Heart right ventricle (tissue), 16 donors: ENCODE data around the gene SLC25A6. TPM values are rescaled to one million over a fixed set of nuclear protein-coding genes. Genes with fewer than 3 reads are reported as not detected.

Source experiments
- ATAC-seq, 8 donors: fragments of 200-7000 bp; cut with Tn5 transposase; one replicate each; pipeline ENCODE4 v1.9.1; 2020; ENCODE audit warnings: mild to moderate bottlenecking in 8 of 8, moderate library complexity in 8 of 8, moderate number of reproducible peaks in 1 of 8
- DNase-seq, 2 donors: peaks; one replicate each; pipeline ENCODE4 v3.0.0-alpha.2; 2020
- H3K27ac ChIP-seq, 10 donors: fragments of 200-600 bp; sonication (generic) in 2 of 10; one replicate each; pipeline versions ENCODE4 v1.5.0 to v1.8.0; 2020 to 2022; ENCODE audit warnings: mild to moderate bottlenecking in 3 of 10
- H3K27me3 ChIP-seq, 7 donors: fragments of 200-600 bp; one replicate each; pipeline ENCODE4 v1.8.0; 2021 to 2022; ENCODE audit warnings: mild to moderate bottlenecking in 2 of 7
- H3K36me3 ChIP-seq, 9 donors: fragments of 200-600 bp; sonication (generic) in 1 of 9; one replicate each; pipeline versions ENCODE4 v1.5.0 to v1.8.0; 2020 to 2022; ENCODE audit warnings: mild to moderate bottlenecking in 2 of 9
- H3K4me1 ChIP-seq, 9 donors: fragments of 200-600 bp; sonication (generic) in 1 of 9; one replicate each; pipeline versions ENCODE4 v1.5.0 to v1.8.0; 2020 to 2022; ENCODE audit warnings: mild to moderate bottlenecking in 4 of 9
- H3K4me3 ChIP-seq, 10 donors: fragments of 200-600 bp; sonication (generic) in 2 of 10; one replicate each; pipeline versions ENCODE4 v1.5.0 to v1.8.0; 2020 to 2022; ENCODE audit warnings: mild to moderate bottlenecking in 7 of 10, moderate library complexity in 2 of 10
- H3K9me3 ChIP-seq, 11 donors: fragments of 200-600 bp in 10 of 11; sonication (generic) in 2 of 11; one replicate each; pipeline versions ENCODE4 v1.5.0 to v1.8.0; 2013 to 2022; ENCODE audit warnings: mild to moderate bottlenecking in 2 of 11, control low read depth in 1 of 11, moderate library complexity in 1 of 11
- CTCF ChIP-seq, 9 donors: fragments of 200-600 bp; sonication (generic) in 2 of 9; IDR thresholded peaks; one replicate each; pipeline versions ENCODE4 v1.5.0 to v1.8.0; 2021 to 2022; ENCODE audit warnings: antibody characterized with exemption in 9 of 9, mild to moderate bottlenecking in 5 of 9, moderate library complexity in 1 of 9
- WGBS, 2 donors: extraction: QIAGEN DNeasy Blood & Tissue Kit; methylation state at CpG; one replicate each; pipeline ENCODE4 v1.1.7; 2013; ENCODE audit warnings: inconsistent platforms in 1 of 2; 5-methylcytosine and 5-hydroxymethylcytosine counted together
- intact Hi-C, 10 donors: fragments of 100-400 bp; cut with DNase I; formaldehyde crosslinking; loops; one replicate each; pipeline versions ENCODE4 v1.11.1 to v1.14.2; 2022
- long read RNA-seq, 3 donors: library from polyadenylated mRNA; unstranded; transcript quantifications; one replicate each; pipeline ENCODE4 v2.0.0, GENCODE V29; 2020 to 2021
- polyA plus RNA-seq, 2 donors: library from polyadenylated mRNA; stranded (reverse); fragments of 200-250 nt; gene quantifications; one replicate each; pipeline ENCODE4 v1.2.3, GENCODE V29; 2013
- total RNA-seq, 10 donors: library from RNA; stranded (reverse); fragmentation: NEBNext Ultra II Directional in 3 of 10; extraction: Animal tissue kit (Norgen Biotek cat#: 25700) in 3 of 10; gene quantifications; one replicate each; pipeline versions ENCODE4 v1.2.1 to v1.2.4, GENCODE V29; 2021 to 2023
- donor health status: Arrhythmogenic right ventricular cardiomyopathy.
- donor health status: ischemic (EF 13 %, LVEDD 7.1; RV severe dilation, severe dysfunction).
- donor health status: healthy with polysubstance abuse.
- donor health status: DM: no; HTN: yes; CAD: no.
- donor health status: DM: no; HTN: no; CAD: no.
- donor health status: ischemic (EF 25% LVEDD 6.9; RV normal size, moderate dysfunction).
- donor health status: ischemic (EF 25% LVEDD 5.7; RV mildly dilated, moderate dysfunction).
- donor health status: healthy.
- donor health status: DM: yes; HTN: yes; CAD: no.
- donor health status: Ischemic cardiomyopathy.
- donor health status: ischemic (EF 35%, LVEDD 5.7; RV mildly dilated, moderate dysfunction).
- donor health status: nonischemic (EF 11% LVEDD 7.7; RV severe dilation, severe dysfunction).
- donor health status: DM: yes; HTN: yes; CAD: no.
- donor health status: PGD.
- donor health status: ischemic (EF 29% LVEDD 5.4; RV normal size, mild dysfunction).
- donor health status: nonischemic (EF 23%, LVEDD 6.1; RV moderate dilation, normal function).

SLC25A6 gene
- total RNA-seq: 100 to 1,000 TPM; 128 to 186 (median 141) TPM
- 100 to 1,000 TPM in 1 of 2 donors, 10 to 100 TPM in 1; 74.8 to 272 TPM for polyA plus RNA-seq
- long read RNA-seq, donor 1, transcript SLC25A6-201 (4 exons, 2,062 nt): major isoform, 242 of 409 reads
- long read RNA-seq, donor 1, partial matches to known transcripts: 94 of 409 reads
- long read RNA-seq, donor 1, other reads (novel, unspliced or antisense): 73 of 409 reads
- long read RNA-seq, donor 2, transcript SLC25A6-201 (4 exons, 2,062 nt): major isoform, 242 of 392 reads
- long read RNA-seq, donor 2, partial matches to known transcripts: 101 of 392 reads
- long read RNA-seq, donor 2, other reads (novel, unspliced or antisense): 49 of 392 reads
- long read RNA-seq, donor 3, transcript SLC25A6-201 (4 exons, 2,062 nt): major isoform, 626 of 716 reads
- long read RNA-seq, donor 3, partial matches to known transcripts: 70 of 716 reads
- long read RNA-seq, donor 3, other reads (novel, unspliced or antisense): 20 of 716 reads

GRCh38 chrX:1391707-1392375 is at the start of gene SLC25A6:
Gene SLC25A6, minus strand, starts transcription at chrX:1392113. Its CDS starts 104 bp downstream, at chrX:1392009.
- H3K27ac ChIP-seq: peak within 1 kb of the TSS; percentile 86 to 100 (median 99)
- H3K9me3 ChIP-seq: no peaks in the 10 kb centered on the region
- intact Hi-C loops: loop anchor here in 7 of 10 donors (2.0 to 10.0 kb wide), 5 partner anchors 53 to 203 kb away; partner anchors contain the start of genes ASMTL (in 5 of the 7) and AKAP17A (in 3 of the 7)
- H3K27me3 ChIP-seq: no peaks in the 10 kb centered on the region
- H3K4me3 ChIP-seq: peak within 1 kb of the TSS; percentile 75 to 100 (median 97)
- peaks cover 0 to 50% (median 30%) of the 10 kb centered on the region in 9 donors for H3K36me3 ChIP-seq
- peaks cover 18 to 65% (median 42%) of the 10 kb centered on the region in 9 donors for H3K4me1 ChIP-seq
- peak in 5 of 9 donors; percentile 20 to 42 (median 28) for TF ChIP-seq CTCF (IDR thresholded peaks at IDR 0.05)
- WGBS, 2 donors: 0 to 1% methylated on average over 71 to 90 of the region's 90 CpGs
- DNase-seq: peak; percentile 99 to 100
- ATAC-seq: peak; percentile 93 to 97 (median 96)

DNA sequence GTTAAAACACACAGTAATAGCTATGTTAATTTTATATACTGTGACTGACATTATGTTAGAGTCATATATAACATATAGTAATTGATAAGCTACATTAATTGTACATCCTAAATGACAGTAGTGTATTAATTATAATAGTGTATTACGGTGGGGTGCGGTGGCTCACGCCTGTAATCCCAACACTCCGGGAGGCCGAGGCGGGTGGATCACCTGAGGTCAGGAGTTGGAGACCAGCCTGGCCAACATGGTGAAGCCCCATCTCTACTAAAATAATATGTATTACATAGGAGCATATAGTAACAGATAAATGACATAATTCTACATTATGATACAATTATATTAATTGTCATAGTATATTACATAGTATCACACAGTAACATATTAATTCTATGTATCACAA is 48.6 kb upstream of the SLC25A6 start:
- H3K4me1 ChIP-seq: no peaks in the 10 kb centered on the region
- intact Hi-C loops: loop anchor here in 1 of 10 donors (10.0 kb wide), 1 partner anchor 46 kb away; the partner anchor contains the start of gene SLC25A6
- DNase-seq (no peak), ATAC-seq (no peak)
- H3K27me3 ChIP-seq: no peaks in the 10 kb centered on the region
- H3K27ac ChIP-seq: no peak overlapping the region
- H3K4me3 ChIP-seq: no peak overlapping the region
- peaks cover 0 to 72% (median 15%) of the 10 kb centered on the region in 9 donors for H3K36me3 ChIP-seq
- peaks cover 0 to 8% (median 0%) of the 10 kb centered on the region in 11 donors for H3K9me3 ChIP-seq
- no peak for TF ChIP-seq CTCF (IDR thresholded peaks at IDR 0.05)
- 97 to 98% methylated on average over 6 of the region's 6 CpGs for WGBS, 2 donors

DNA sequence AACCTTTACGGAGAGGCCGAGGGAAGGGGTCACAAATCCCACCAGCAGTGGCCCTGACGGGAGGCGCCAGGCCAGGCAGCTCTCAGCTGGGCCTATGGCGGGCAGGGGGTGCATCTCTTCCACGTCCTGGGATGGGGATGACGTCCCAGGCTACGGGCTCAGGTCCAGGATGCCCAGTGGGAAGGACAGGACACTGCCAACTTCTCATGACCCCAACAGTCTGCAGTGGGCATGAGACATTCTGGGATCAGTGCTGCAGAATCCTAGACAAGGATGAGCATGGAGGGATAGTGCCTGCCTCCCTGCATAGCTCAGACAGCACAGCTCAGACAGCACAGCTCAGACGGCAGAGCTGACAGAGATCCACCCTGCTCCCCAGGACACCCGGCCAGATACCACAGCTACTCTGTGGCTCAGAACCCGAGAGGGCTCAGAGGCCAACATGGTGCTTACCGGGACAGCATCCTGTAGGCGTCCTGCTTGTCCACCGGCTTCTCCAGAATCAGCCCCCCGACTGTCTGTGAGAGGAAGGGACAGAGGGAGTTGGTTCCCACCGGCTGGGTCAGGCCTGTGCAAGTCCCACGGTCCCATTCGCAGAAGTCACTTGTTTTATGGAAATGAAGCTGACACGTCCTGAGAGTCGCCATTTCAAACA is 43.5 kb upstream of the SLC25A6 start:
- no peak overlapping the region for H3K27ac ChIP-seq
- H3K9me3 ChIP-seq: no peaks in the 10 kb centered on the region

More for the DNA sequence above, 43.5 kb upstream of the SLC25A6 start:
- Histone ChIP-seq H3K4me3 (no peak overlapping the region), H3K27me3 (no peaks in the 10 kb centered on the region), H3K4me1 (no peaks in the 10 kb centered on the region), H3K36me3 (peaks cover 0 to 76% (median 13%) of the 10 kb centered on the region in 9 donors)
- DNase-seq (no peak), ATAC-seq (peak in 3 of 8 donors; percentile 15 to 32 (median 25))
- WGBS, 2 donors: 96 to 97% methylated on average over 20 of the region's 20 CpGs
- intact Hi-C loops: no loop called here
- no peak for TF ChIP-seq CTCF (IDR thresholded peaks at IDR 0.05)
